ENCODE data around the gene SLC2A5. TPM values are rescaled to one million over a fixed set of nuclear protein-coding genes. Genes with fewer than 3 reads are reported as not detected.

SLC2A5 gene
- polyA plus RNA-seq, 1 experiment: 0.21 TPM

DNA sequence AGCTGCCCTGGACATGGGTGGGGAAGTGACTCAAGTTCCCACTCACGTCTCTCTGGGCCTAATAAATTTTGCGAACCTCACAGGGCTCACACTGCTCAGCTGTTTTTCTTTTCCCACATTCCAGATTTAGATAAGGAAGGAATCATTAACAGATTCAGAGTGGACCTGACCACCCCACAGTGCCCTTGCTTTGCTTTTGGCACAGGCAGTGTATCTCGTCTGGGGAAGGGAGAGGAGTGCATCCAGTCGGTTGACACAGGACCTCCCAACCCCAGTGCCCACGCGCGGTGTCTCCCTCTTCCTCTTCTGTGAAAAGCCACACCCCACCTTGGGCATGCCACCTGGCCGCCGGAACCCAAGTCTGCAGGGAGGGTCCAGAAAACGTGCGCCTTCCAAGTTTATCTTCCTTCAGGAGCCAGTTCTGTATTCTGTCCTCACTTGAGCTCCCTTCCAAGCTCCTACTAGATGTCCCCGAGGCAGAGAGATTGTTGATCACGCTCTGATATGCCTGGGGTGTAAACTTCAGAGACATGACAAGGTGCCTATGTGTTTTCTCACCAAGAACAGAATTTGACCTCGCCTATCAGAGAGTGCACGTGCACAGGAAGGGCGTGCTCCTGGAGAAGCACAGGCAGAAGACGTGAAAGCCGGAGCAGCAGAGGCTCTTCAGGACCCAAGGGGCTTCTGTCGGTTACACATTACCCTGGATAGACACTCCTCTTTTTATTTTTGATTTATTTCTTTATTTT is 9.5 kb upstream of the SLC2A5 start:
- TF ChIP-seq, protein P1, sequence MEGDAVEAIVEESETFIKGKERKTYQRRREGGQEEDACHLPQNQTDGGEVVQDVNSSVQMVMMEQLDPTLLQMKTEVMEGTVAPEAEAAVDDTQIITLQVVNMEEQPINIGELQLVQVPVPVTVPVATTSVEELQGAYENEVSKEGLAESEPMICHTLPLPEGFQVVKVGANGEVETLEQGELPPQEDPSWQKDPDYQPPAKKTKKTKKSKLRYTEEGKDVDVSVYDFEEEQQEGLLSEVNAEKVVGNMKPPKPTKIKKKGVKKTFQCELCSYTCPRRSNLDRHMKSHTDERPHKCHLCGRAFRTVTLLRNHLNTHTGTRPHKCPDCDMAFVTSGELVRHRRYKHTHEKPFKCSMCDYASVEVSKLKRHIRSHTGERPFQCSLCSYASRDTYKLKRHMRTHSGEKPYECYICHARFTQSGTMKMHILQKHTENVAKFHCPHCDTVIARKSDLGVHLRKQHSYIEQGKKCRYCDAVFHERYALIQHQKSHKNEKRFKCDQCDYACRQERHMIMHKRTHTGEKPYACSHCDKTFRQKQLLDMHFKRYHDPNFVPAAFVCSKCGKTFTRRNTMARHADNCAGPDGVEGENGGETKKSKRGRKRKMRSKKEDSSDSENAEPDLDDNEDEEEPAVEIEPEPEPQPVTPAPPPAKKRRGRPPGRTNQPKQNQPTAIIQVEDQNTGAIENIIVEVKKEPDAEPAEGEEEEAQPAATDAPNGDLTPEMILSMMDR (IDR thresholded peaks at IDR 0.05; ENCODE audit: low read depth, low read length): no peak
- DNase-seq (ENCODE audit: low read depth, low spot score): no peak
- Histone ChIP-seq H3K4me3 (ENCODE audit: low read depth, low read length) (no peak overlapping the region), H3K27ac (ENCODE audit: low read depth, low read length) (no peak overlapping the region), H3K27me3 (ENCODE audit: control insufficient read depth, insufficient read depth, low read length) (no peaks in the 10 kb centered on the region), H3K9me3 (ENCODE audit: control insufficient read depth, insufficient read depth, low read length) (no peaks in the 10 kb centered on the region)
- POLR2A ChIA-PET: no interaction called here
- CTCF ChIA-PET: no interaction called here

DNA sequence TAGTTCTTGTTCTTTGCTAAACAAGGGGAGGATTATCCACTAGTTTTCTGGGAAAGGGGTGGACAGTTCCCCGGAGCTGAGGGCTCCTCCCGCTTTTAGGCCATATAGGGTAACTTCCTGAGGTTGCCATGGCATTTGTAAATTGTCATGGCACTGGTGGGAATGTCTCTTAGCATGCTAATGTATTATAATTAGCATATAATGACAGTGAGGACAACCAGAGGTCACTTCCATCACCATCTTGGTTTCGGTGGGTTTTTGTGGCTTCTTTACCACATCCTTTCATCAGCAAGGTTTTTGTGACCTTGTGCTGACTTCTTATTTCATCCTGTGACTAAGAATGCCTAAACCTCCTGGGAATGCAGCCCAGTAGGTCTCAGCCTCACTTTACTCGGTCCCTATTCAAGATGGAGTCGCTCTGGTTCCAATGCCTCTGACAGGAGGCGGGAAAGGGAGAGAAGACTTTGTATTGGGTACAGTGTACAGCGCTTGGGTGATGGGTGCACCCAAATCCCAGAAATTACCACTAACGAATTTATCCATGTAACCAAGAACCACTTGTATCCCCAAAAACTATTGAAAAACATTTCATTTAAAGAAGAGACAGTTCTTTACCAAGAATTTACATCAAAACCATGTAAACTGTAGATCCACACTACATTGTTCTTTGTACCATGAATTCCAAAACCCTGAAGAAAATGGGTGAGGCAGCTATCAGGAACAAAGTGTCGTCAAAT is 8.7 kb upstream of the SLC2A5 start:
- Histone ChIP-seq H3K27me3 (ENCODE audit: control insufficient read depth, insufficient read depth, low read length) (no peaks in the 10 kb centered on the region), H3K4me3 (ENCODE audit: low read depth, low read length) (no peak overlapping the region), H3K9me3 (ENCODE audit: control insufficient read depth, insufficient read depth, low read length) (no peaks in the 10 kb centered on the region), H3K27ac (ENCODE audit: low read depth, low read length) (no peak overlapping the region)
- TF ChIP-seq, protein P1 (IDR thresholded peaks at IDR 0.05; ENCODE audit: low read depth, low read length): no peak
- ChIA-PET CTCF (no interaction called here), POLR2A (no interaction called here)
- DNase-seq (ENCODE audit: low read depth, low spot score): no peak

DNA sequence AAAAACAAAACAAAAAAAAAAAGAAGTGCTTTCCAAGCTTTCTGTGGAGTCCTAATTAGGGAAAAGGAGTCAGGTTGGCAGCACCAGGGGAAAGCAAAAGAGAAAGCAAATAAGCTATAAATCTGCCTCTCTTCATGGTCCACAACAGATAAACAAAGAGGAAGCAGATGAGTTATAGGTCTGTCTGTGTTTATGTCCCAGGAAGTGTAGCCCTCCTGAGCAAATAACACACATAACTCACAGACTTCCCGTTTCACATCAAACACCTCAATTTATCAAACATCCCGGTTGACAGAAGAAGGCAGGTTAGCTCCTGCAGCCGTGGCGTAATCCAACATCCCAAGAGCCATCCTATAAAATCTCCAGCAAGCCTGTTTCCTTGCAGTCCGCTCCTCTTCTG is 5.6 kb upstream of the SLC2A5 start:
- POLR2A ChIA-PET: no interaction called here

DNA sequence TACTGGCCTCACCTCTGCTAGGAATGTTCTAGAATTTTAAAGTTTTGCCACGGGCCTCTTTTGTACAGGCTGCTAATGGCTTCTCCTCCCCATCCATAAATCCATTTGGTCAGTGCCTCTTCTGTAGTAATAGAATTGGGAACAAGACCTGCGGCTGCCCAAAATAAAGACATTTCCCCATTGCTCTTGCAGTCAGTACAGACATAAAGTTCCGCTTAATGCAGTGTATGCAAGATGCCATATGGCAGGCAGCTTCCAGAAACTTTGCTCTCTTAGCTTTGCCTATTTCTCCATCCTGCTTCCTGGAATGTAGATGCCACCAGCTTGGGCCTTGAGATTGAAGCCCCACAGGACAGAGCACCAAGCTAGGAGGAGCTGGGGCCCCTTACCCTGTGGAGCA is 3.7 kb upstream of the SLC2A5 start:
- Histone ChIP-seq H3K4me3 (ENCODE audit: low read depth, low read length) (no peak overlapping the region), H3K27ac (ENCODE audit: low read depth, low read length) (no peak overlapping the region), H3K27me3 (ENCODE audit: control insufficient read depth, insufficient read depth, low read length) (no peaks in the 10 kb centered on the region), H3K9me3 (ENCODE audit: control insufficient read depth, insufficient read depth, low read length) (no peaks in the 10 kb centered on the region)
- TF ChIP-seq, protein P1 (IDR thresholded peaks at IDR 0.05; ENCODE audit: low read depth, low read length): no peak
- ChIA-PET CTCF (no interaction called here), POLR2A (no interaction called here)
- no peak for DNase-seq (ENCODE audit: low read depth, low spot score)

More for the DNA sequence above, 5.6 kb upstream of the SLC2A5 start:
- TF ChIP-seq, protein P1 (IDR thresholded peaks at IDR 0.05; ENCODE audit: low read depth, low read length): no peak
- H3K4me3 ChIP-seq (ENCODE audit: low read depth, low read length): no peak overlapping the region
- H3K27me3 ChIP-seq (ENCODE audit: control insufficient read depth, insufficient read depth, low read length): no peaks in the 10 kb centered on the region
- H3K9me3 ChIP-seq (ENCODE audit: control insufficient read depth, insufficient read depth, low read length): no peaks in the 10 kb centered on the region
- H3K27ac ChIP-seq (ENCODE audit: low read depth, low read length): no peak overlapping the region
- CTCF ChIA-PET: interaction anchor here (1.0 kb wide), 1 partner anchor 70 kb away, joined by 6 read pairs; no protein-coding TSS in a partner anchor
- DNase-seq (ENCODE audit: low read depth, low spot score): no peak

DNA sequence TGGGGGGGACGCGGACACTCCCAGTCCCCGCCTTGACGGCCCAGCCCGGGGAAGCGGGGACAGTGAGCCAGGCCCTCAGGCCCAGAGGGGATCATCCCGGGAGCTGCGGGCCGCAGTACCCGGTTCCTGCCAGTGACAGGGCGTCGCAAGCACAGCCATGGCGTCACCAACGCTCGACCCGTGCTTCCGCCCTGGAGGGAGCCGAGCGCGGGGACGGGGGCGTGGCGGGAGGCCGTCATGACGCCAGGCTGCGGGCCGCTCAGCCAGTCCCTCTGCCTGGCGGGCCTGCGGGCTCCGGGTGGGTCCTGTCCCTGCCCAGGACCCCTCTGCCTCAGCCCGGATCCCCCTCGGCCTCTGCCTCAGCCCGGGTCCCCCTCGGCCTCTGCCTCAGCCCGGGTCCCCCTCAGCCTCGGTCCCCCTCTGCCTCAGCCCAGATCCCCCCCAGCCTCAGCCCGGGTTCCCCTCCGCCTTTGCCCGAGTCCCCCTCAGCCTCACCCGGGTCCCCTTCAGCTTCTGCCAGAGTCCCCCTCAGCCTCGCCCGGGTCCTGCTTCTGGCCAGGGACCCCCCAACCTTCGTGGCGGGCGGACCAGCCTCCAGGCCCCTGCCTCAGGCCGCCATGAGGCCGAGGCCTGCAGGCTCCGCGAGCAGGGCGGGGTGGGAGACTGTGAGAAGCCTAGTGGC is 2.3 kb upstream of the SLC2A5 start:
- H3K27me3 ChIP-seq (ENCODE audit: control insufficient read depth, insufficient read depth, low read length): no peaks in the 10 kb centered on the region
- CTCF ChIA-PET: no interaction called here
- H3K4me3 ChIP-seq (ENCODE audit: low read depth, low read length): no peak overlapping the region
- TF ChIP-seq, protein P1 (IDR thresholded peaks at IDR 0.05; ENCODE audit: low read depth, low read length): no peak
- POLR2A ChIA-PET: no interaction called here
- no peak for DNase-seq (ENCODE audit: low read depth, low spot score)
- no peak overlapping the region for H3K27ac ChIP-seq (ENCODE audit: low read depth, low read length)
- no peaks in the 10 kb centered on the region; the same call in 1 of the 2 replicates for H3K9me3 ChIP-seq (ENCODE audit: control insufficient read depth, insufficient read depth, low read length)
